CD14-positive monocyte (primary cell): ENCODE results near the gene BAZ1B. TPM values are rescaled to one million over a fixed set of nuclear protein-coding genes. Genes with fewer than 3 reads are reported as not detected.
"Not testable (repeated sequence)": the region's sequence is repeated elsewhere in the genome, so short reads cannot be mapped to it uniquely, and the experiment has no call there.

ENCODE experiments used
- DNase-seq, 3 donors: peaks; one replicate each; pipeline ENCODE4 v3.0.0-alpha.2; 2011 to 2022
- H2AFZ ChIP-seq: 2 replicates; pipeline ENCODE4 v1.6.0; 2012; ENCODE audit warnings: mild to moderate bottlenecking, low read depth, low read length, inconsistent platforms; ENCODE audit not compliant: insufficient read depth, poor library complexity, severe bottlenecking
- H3K27ac ChIP-seq, 2 donors: 1 replicate in 1 of 2; 2 replicates in 1 of 2; pipeline ENCODE4 v1.5.1; 2012 to 2013; ENCODE audit warnings: low read length in 2 of 2, control low read depth in 1 of 2, inconsistent platforms in 1 of 2, low read depth in 1 of 2, mild to moderate bottlenecking in 1 of 2
- H3K27me3 ChIP-seq, 2 donors: one replicate each; pipeline versions ENCODE4 v1.6.0 to v1.6.1; 2011 to 2013; ENCODE audit warnings: low read length in 2 of 2; ENCODE audit not compliant: control insufficient read depth in 2 of 2, insufficient read depth in 2 of 2
- H3K36me3 ChIP-seq, 2 donors: replicated peaks in 1 of 2; 1 replicate in 1 of 2; 2 replicates in 1 of 2; pipeline versions ENCODE4 v1.5.1 to v1.6.1; 2012 to 2013; ENCODE audit warnings: low read length in 2 of 2, control low read depth in 1 of 2, inconsistent platforms in 1 of 2, mild to moderate bottlenecking in 1 of 2; ENCODE audit not compliant: insufficient read depth in 2 of 2, control insufficient read depth in 1 of 2
- H3K4me1 ChIP-seq, 2 donors: 1 replicate in 1 of 2; 2 replicates in 1 of 2; pipeline versions ENCODE4 v1.5.1 to v1.6.1; 2012 to 2013; ENCODE audit warnings: low read length in 2 of 2, control low read depth in 1 of 2, inconsistent platforms in 1 of 2, mild to moderate bottlenecking in 1 of 2, moderate library complexity in 1 of 2; ENCODE audit not compliant: insufficient read depth in 2 of 2, control insufficient read depth in 1 of 2
- H3K4me2 ChIP-seq: replicated peaks from 2 replicates; pipeline ENCODE3; 2012; ENCODE audit warnings: low read length, moderate library complexity, mild to moderate bottlenecking; ENCODE audit not compliant: poor library complexity, severe bottlenecking; ENCODE audit errors: extremely low read depth
- H3K4me3 ChIP-seq, 3 experiments: fragments of 200-600 bp in 1 of 3; sonication (generic) in 1 of 3; replicated peaks in 1 of 3; 1 replicate in 2 of 3; 2 replicates in 1 of 3; pipeline ENCODE4 v1.5.1; 2011 to 2013; ENCODE audit warnings: low read length in 3 of 3, mild to moderate bottlenecking in 3 of 3, control low read depth in 2 of 3, low read depth in 2 of 3, inconsistent platforms in 1 of 3, moderate library complexity in 1 of 3
- H3K79me2 ChIP-seq: 2 replicates; pipeline ENCODE4 v1.6.0; 2012; ENCODE audit warnings: mild to moderate bottlenecking, control low read depth, inconsistent platforms, low read length, moderate library complexity; ENCODE audit not compliant: insufficient read depth
- H3K9ac ChIP-seq: 2 replicates; pipeline ENCODE4 v1.6.0; 2017; ENCODE audit warnings: low read length, mild to moderate bottlenecking; ENCODE audit not compliant: insufficient read depth, poor library complexity, severe bottlenecking
- H3K9me3 ChIP-seq, 2 donors: replicated peaks in 1 of 2; 1 replicate in 1 of 2; 2 replicates in 1 of 2; pipeline versions ENCODE4 v1.5.1 to v1.6.1; 2012 to 2013; ENCODE audit warnings: low read length in 2 of 2, control low read depth in 1 of 2; ENCODE audit not compliant: control insufficient read depth in 1 of 2, insufficient read depth in 1 of 2
- H4K20me1 ChIP-seq: 2 replicates; pipeline ENCODE4 v1.6.0; 2012; ENCODE audit warnings: mild to moderate bottlenecking, low read length, control low read depth, moderate library complexity; ENCODE audit not compliant: insufficient read depth
- H3K27ac Mint-ChIP-seq, 7 donors: one replicate each; pipeline ENCODE4 v1.8.0; 2020; ENCODE audit warnings: mild to moderate bottlenecking in 7 of 7, mixed read lengths in 7 of 7, moderate library complexity in 6 of 7, inconsistent platforms in 2 of 7
- H3K27me3 Mint-ChIP-seq, 3 donors: one replicate each; pipeline ENCODE4 v1.8.0; 2021 to 2022; ENCODE audit warnings: low read depth in 3 of 3, mild to moderate bottlenecking in 3 of 3, mixed read lengths in 3 of 3, moderate library complexity in 3 of 3, inconsistent platforms in 1 of 3
- H3K36me3 Mint-ChIP-seq, 2 donors: one replicate each; pipeline ENCODE4 v1.8.0; 2020; ENCODE audit warnings: mixed read lengths in 2 of 2, inconsistent platforms in 1 of 2, mild to moderate bottlenecking in 1 of 2
- H3K4me1 Mint-ChIP-seq: one replicate; pipeline ENCODE4 v1.8.0; 2020; ENCODE audit warnings: mild to moderate bottlenecking, mixed read lengths
- H3K4me3 Mint-ChIP-seq, 2 donors: one replicate each; pipeline ENCODE4 v1.8.0; 2020; ENCODE audit warnings: mild to moderate bottlenecking in 2 of 2, mixed read lengths in 2 of 2, moderate library complexity in 1 of 2
- H3K9me3 Mint-ChIP-seq, 7 donors: one replicate each; pipeline ENCODE4 v1.8.0; 2020 to 2022; ENCODE audit warnings: mixed read lengths in 7 of 7, mild to moderate bottlenecking in 6 of 7, moderate library complexity in 6 of 7, inconsistent platforms in 2 of 7
- WGBS: methylation state at CpG from one replicate; pipeline ENCODE4 v1.1.5; 2013; ENCODE audit warnings: missing lambda C conversion rate; ENCODE audit not compliant: insufficient coverage; 5-methylcytosine and 5-hydroxymethylcytosine counted together
- intact Hi-C, 2 donors: fragments of 100-400 bp; cut with micrococcal nuclease; formaldehyde crosslinking; loops; one replicate each; pipeline versions ENCODE4 v1.15.0 to v1.15.1; 2023
- polyA plus RNA-seq, 3 donors: library from polyadenylated mRNA; depleted of rRNA in 1 of 3; unstranded in 2 of 3; stranded (reverse) in 1 of 3; fragments of 300-500 nt in 2 of 3; fragments of >200 nt in 1 of 3; fragmentation: Illumina TruSeq in 2 of 3; gene quantifications; 1 replicate in 2 of 3; 2 replicates in 1 of 3; pipeline ENCODE4 v1.2.3, GENCODE V29; 2012 to 2021
- TF ChIP-seq, protein P1 (sequence below): fragments of 200-600 bp; IDR thresholded peaks from one replicate; pipeline ENCODE4 v1.8.0; 2022; ENCODE audit warnings: antibody characterized with exemption, mild to moderate bottlenecking

Gene BAZ1B
- polyA plus RNA-seq, 3 donors, result 2.5 to 12.1 (median 5.0) TPM

DNA sequence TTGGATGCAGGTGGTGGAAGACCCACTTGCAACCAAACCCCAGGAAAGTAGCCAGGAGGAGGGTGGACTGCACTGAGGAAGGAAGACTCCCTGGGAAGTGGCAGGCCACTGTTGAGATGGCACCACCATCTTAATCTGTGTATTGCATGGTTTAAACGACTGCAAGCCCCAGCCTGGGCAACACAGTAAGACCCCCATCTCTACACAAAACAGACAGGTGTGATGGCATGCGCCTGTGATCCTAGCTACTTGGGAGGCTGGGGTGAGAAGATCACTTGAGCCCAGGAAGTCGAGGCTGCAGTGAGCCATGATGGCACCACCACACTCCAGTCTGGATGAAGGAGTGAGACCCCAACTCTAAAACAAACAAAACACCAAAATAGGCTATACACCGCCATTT, 45.0 kb upstream of the BAZ1B start:
- H3K9me3 ChIP-seq, result no peaks in the 10 kb centered on the region
- Mint-ChIP-seq H3K27ac (no peak overlapping the region), H3K9me3 (no peaks in the 10 kb centered on the region), H3K27me3 (peaks cover 2 to 4% (median 3%) of the 10 kb centered on the region in 3 donors), H3K4me1 (peaks cover 23% of the 10 kb centered on the region), H3K36me3 (peaks cover 27 to 39% of the 10 kb centered on the region in 2 donors), H3K4me3 (no peak overlapping the region)
- no peak overlapping the region for H3K4me2 ChIP-seq
- H3K9ac ChIP-seq, result no peak overlapping the region
- H3K27ac ChIP-seq, result no peak overlapping the region
- no peak overlapping the region for H3K4me3 ChIP-seq
- peaks cover 7 to 13% of the 10 kb centered on the region in 2 donors for H3K4me1 ChIP-seq
- H3K36me3 ChIP-seq, result peaks cover 26 to 34% of the 10 kb centered on the region in 2 donors
- intact Hi-C loops, result no loop called here
- DNase-seq, result no peak
- no peaks in the 10 kb centered on the region for H3K27me3 ChIP-seq
- WGBS, result no CpG with 5 or more reads among the region's 4 CpGs
- TF ChIP-seq, protein P1, sequence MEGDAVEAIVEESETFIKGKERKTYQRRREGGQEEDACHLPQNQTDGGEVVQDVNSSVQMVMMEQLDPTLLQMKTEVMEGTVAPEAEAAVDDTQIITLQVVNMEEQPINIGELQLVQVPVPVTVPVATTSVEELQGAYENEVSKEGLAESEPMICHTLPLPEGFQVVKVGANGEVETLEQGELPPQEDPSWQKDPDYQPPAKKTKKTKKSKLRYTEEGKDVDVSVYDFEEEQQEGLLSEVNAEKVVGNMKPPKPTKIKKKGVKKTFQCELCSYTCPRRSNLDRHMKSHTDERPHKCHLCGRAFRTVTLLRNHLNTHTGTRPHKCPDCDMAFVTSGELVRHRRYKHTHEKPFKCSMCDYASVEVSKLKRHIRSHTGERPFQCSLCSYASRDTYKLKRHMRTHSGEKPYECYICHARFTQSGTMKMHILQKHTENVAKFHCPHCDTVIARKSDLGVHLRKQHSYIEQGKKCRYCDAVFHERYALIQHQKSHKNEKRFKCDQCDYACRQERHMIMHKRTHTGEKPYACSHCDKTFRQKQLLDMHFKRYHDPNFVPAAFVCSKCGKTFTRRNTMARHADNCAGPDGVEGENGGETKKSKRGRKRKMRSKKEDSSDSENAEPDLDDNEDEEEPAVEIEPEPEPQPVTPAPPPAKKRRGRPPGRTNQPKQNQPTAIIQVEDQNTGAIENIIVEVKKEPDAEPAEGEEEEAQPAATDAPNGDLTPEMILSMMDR, result no peak
- no peaks in the 10 kb centered on the region for H4K20me1 ChIP-seq
- H2AFZ ChIP-seq, result no peak overlapping the region
- no peaks in the 10 kb centered on the region for H3K79me2 ChIP-seq

DNA sequence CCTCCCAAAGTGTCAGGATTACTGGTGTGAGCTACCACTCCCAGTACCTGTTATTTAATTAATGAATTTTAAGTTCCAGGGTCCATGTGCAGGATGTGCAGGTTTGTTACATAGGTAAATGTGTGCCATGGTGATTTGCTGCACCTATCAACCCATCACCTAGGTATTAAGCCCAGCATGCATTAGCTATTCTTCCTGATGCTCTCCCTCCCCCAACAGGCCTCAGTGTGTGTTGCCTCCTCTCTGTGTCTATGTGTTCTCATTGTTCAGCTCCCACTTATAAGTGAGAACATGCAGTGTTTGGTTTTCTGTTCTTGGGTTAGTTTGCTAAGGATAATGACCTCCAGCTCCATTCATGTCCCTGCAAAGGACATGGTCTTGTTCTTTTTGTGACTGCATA, 44.3 kb upstream of the BAZ1B start:
- H3K79me2 ChIP-seq, H3K27me3 ChIP-seq, H4K20me1 ChIP-seq, intact Hi-C loops, DNase-seq, H3K9me3 Mint-ChIP-seq, H3K9me3 ChIP-seq, H3K27me3 Mint-ChIP-seq: not testable (repeated sequence)
- H3K4me3 ChIP-seq, result peak overlapping the region; percentile 52 to 90 (median 80)
- peaks cover 21 to 27% of the 10 kb centered on the region in 2 donors for H3K36me3 ChIP-seq
- peak overlapping the region; percentile 38 for H3K9ac ChIP-seq
- Mint-ChIP-seq H3K4me3 (peak overlapping the region; percentile 75 to 90), H3K4me1 (peaks cover 23% of the 10 kb centered on the region), H3K36me3 (peaks cover 22 to 32% of the 10 kb centered on the region in 2 donors), H3K27ac (peak overlapping the region in 3 of 7 donors; percentile 43 to 60 (median 46))
- peak overlapping the region; percentile 85 for H2AFZ ChIP-seq
- H3K4me2 ChIP-seq, result peak overlapping the region; percentile 83
- H3K4me1 ChIP-seq, result peaks cover 7 to 13% of the 10 kb centered on the region in 2 donors
- peak overlapping the region in 1 of 2 donors; percentile 69 for H3K27ac ChIP-seq
